Naive thymus-derived CD4-positive, alpha-beta T cell (primary cell): ENCODE results near the gene NCK1. TPM values are rescaled to one million over a fixed set of nuclear protein-coding genes. Genes with fewer than 3 reads are reported as not detected.
"Not testable (repeated sequence)": the region's sequence is repeated elsewhere in the genome, so short reads cannot be mapped to it uniquely, and the experiment has no call there.

Experiments
- ATAC-seq: fragments of 150-1000 bp; cut with Tn5 transposase; 2 replicates; pipeline ENCODE4 v1.10.0; 2021; ENCODE audit warnings: mild to moderate bottlenecking, moderate library complexity
- CTCF ChIA-PET: fragments of 350-600 bp; sonication (Branson Sonifier 250); formaldehyde crosslinking; loops from one replicate; lab custom pipeline; 2021; ENCODE audit warnings: antibody characterized with exemption; lab: Charles Lee
- POLR2A ChIA-PET: fragments of 350-600 bp; sonication (Branson Sonifier 250); formaldehyde crosslinking; loops from one replicate; lab custom pipeline; 2021; ENCODE audit warnings: antibody characterized with exemption, inconsistent platforms; lab: Charles Lee
- DNase-seq, 9 donors: peaks; one replicate each; pipeline versions ENCODE4 v3.0.0 to v3.0.0-alpha.2; 2020 to 2022; ENCODE audit warnings: mixed read lengths in 1 of 9
- H3K27ac ChIP-seq: one replicate; pipeline ENCODE4 v1.7.0; 2013; ENCODE audit warnings: mild to moderate bottlenecking, low read depth, low read length, moderate library complexity
- H3K27me3 ChIP-seq, 2 donors: one replicate each; pipeline ENCODE4 v1.7.0; 2013; ENCODE audit warnings: low read length in 2 of 2, mild to moderate bottlenecking in 2 of 2, moderate library complexity in 2 of 2; ENCODE audit not compliant: control insufficient read depth in 2 of 2, insufficient read depth in 2 of 2
- H3K36me3 ChIP-seq, 3 experiments: 1 replicate in 2 of 3; 2 replicates in 1 of 3; pipeline ENCODE4 v1.7.0; 2013; ENCODE audit warnings: low read length in 3 of 3, mild to moderate bottlenecking in 3 of 3, moderate library complexity in 1 of 3; ENCODE audit not compliant: insufficient read depth in 3 of 3, control insufficient read depth in 2 of 3
- H3K4me1 ChIP-seq, 2 donors: one replicate each; pipeline ENCODE4 v1.7.0; 2013; ENCODE audit warnings: low read length in 2 of 2, mild to moderate bottlenecking in 2 of 2, moderate library complexity in 1 of 2; ENCODE audit not compliant: control insufficient read depth in 2 of 2, insufficient read depth in 2 of 2
- H3K4me3 ChIP-seq: 2 replicates; pipeline ENCODE4 v1.7.0; 2013; ENCODE audit warnings: mild to moderate bottlenecking, low read length
- H3K9me3 ChIP-seq, 3 experiments: 1 replicate in 2 of 3; 2 replicates in 1 of 3; pipeline ENCODE4 v1.7.0; 2013; ENCODE audit warnings: low read length in 3 of 3; ENCODE audit not compliant: control insufficient read depth in 2 of 3
- H3K27ac Mint-ChIP-seq, 9 donors: one replicate each; pipeline ENCODE4 v1.8.0; 2020 to 2022; ENCODE audit warnings: mixed read lengths in 9 of 9, mild to moderate bottlenecking in 8 of 9, moderate library complexity in 5 of 9, inconsistent platforms in 2 of 9
- H3K27me3 Mint-ChIP-seq, 5 donors: one replicate each; pipeline ENCODE4 v1.8.0; 2021 to 2022; ENCODE audit warnings: mixed read lengths in 5 of 5, mild to moderate bottlenecking in 1 of 5
- H3K36me3 Mint-ChIP-seq, 5 donors: one replicate each; pipeline ENCODE4 v1.8.0; 2020 to 2022; ENCODE audit warnings: mixed read lengths in 5 of 5, mild to moderate bottlenecking in 3 of 5, inconsistent platforms in 1 of 5
- H3K4me1 Mint-ChIP-seq, 7 donors: one replicate each; pipeline ENCODE4 v1.8.0; 2020 to 2022; ENCODE audit warnings: mixed read lengths in 7 of 7, mild to moderate bottlenecking in 3 of 7, inconsistent platforms in 1 of 7
- H3K4me3 Mint-ChIP-seq, 10 donors: one replicate each; pipeline ENCODE4 v1.8.0; 2020 to 2022; ENCODE audit warnings: mild to moderate bottlenecking in 10 of 10, mixed read lengths in 10 of 10, moderate library complexity in 6 of 10, inconsistent platforms in 2 of 10
- H3K9me3 Mint-ChIP-seq, 11 donors: one replicate each; pipeline ENCODE4 v1.8.0; 2020 to 2022; ENCODE audit warnings: mixed read lengths in 11 of 11, mild to moderate bottlenecking in 4 of 11, inconsistent platforms in 1 of 11, moderate library complexity in 1 of 11
- intact Hi-C, 2 donors: fragments of 100-400 bp; cut with micrococcal nuclease; formaldehyde crosslinking; loops; one replicate each; pipeline ENCODE4 v1.15.1; 2023
- polyA plus RNA-seq, 2 donors: library from polyadenylated mRNA; unstranded; fragments of 300-500 nt; fragmentation: Illumina TruSeq; gene quantifications; one replicate each; pipeline ENCODE4 v1.2.3, GENCODE V29; 2021
- total RNA-seq, 6 experiments: library from RNA in 5 of 6; stranded (reverse) in 5 of 6; gene quantifications; 1 replicate in 5 of 6; 2 replicates in 1 of 6; pipeline ENCODE4 v1.2.3 and lab custom pipeline; 2021 to 2026

Gene NCK1
- total and polyA plus RNA-seq, 7 experiments from 2014 or later: 39.1 to 59.6 (median 47.3) TPM

- Mint-ChIP-seq H3K4me1 (peaks cover 0 to 8% (median 7%) of the 10 kb centered on the region in 7 donors), H3K36me3 (peaks cover 4 to 16% (median 6%) of the 10 kb centered on the region in 5 donors), H3K27me3 (no peaks in the 10 kb centered on the region), H3K27ac (no peak overlapping the region), H3K9me3 (peaks cover 0 to 12% (median 4%) of the 10 kb centered on the region in 11 donors), H3K4me3 (no peak overlapping the region)
- DNase-seq: no peak
- Histone ChIP-seq H3K27ac (no peak overlapping the region), H3K36me3 (no peaks in the 10 kb centered on the region), H3K9me3 (no peaks in the 10 kb centered on the region), H3K4me1 (no peaks in the 10 kb centered on the region), H3K4me3 (no peak overlapping the region), H3K27me3 (no peaks in the 10 kb centered on the region)
- intact Hi-C loops: no loop called here
- no peak for ATAC-seq
- ChIA-PET CTCF (no interaction called here), POLR2A (no interaction called here)
Measured at GRCh38 chr3:136979684-136980083, 117.7 kb downstream of the NCK1 start.

GRCh38 chr3:136982033-136982432 lies 120.0 kb downstream of the NCK1 start:
- Histone ChIP-seq H3K27ac (no peak overlapping the region), H3K4me1 (no peaks in the 10 kb centered on the region), H3K4me3 (no peak overlapping the region), H3K36me3 (no peaks in the 10 kb centered on the region), H3K9me3 (no peaks in the 10 kb centered on the region), H3K27me3 (no peaks in the 10 kb centered on the region)
- Mint-ChIP-seq H3K27ac (no peak overlapping the region), H3K4me1 (peaks cover 3 to 17% (median 10%) of the 10 kb centered on the region in 7 donors), H3K27me3 (no peaks in the 10 kb centered on the region), H3K4me3 (no peak overlapping the region), H3K36me3 (peaks cover 0 to 9% (median 4%) of the 10 kb centered on the region in 5 donors), H3K9me3 (peaks cover 0 to under 1% (median 0%) of the 10 kb centered on the region in 11 donors)
- DNase-seq (no peak), ATAC-seq (no peak)
- ChIA-PET CTCF (interaction anchor here (1.1 kb wide), 1 partner anchor 230 kb away, joined by 3 read pairs; the partner anchor contains the start of gene STAG1), POLR2A (no interaction called here)
- intact Hi-C loops: no loop called here

- intact Hi-C loops: no loop called here
- CTCF ChIA-PET: no interaction called here
Measured at GRCh38 chr3:136982520-136983138, 120.6 kb downstream of the NCK1 start.

GRCh38 chr3:136984837-136985236 lies 122.8 kb downstream of the NCK1 start:
- peaks cover 3 to 17% (median 10%) of the 10 kb centered on the region in 7 donors for H3K4me1 Mint-ChIP-seq
- no peaks in the 10 kb centered on the region for H3K9me3 Mint-ChIP-seq
- ChIA-PET POLR2A (no interaction called here), CTCF (interaction anchor here (0.6 kb wide), 1 partner anchor 633 kb away, joined by 3 read pairs; no protein-coding TSS in a partner anchor)
- Histone ChIP-seq H3K27ac (no peak overlapping the region), H3K4me3 (no peak overlapping the region), H3K27me3 (no peaks in the 10 kb centered on the region), H3K4me1 (no peaks in the 10 kb centered on the region), H3K9me3 (no peaks in the 10 kb centered on the region), H3K36me3 (no peaks in the 10 kb centered on the region)
- H3K4me3 Mint-ChIP-seq: peak overlapping the region in 1 of 10 donors; percentile 20
- H3K27ac Mint-ChIP-seq: peak overlapping the region in 4 of 9 donors; percentile 18 to 67 (median 29)
- ATAC-seq: no peak
- intact Hi-C loops: no loop called here
- H3K36me3 Mint-ChIP-seq: peaks cover 0 to 9% (median 4%) of the 10 kb centered on the region in 5 donors
- no peak for DNase-seq
- no peaks in the 10 kb centered on the region for H3K27me3 Mint-ChIP-seq

More at GRCh38 chr3:136982520-136983138, 120.6 kb downstream of the NCK1 start:
- H3K27me3 Mint-ChIP-seq: no peaks in the 10 kb centered on the region
- Histone ChIP-seq H3K27me3 (no peaks in the 10 kb centered on the region), H3K9me3 (no peaks in the 10 kb centered on the region), H3K4me3 (no peak overlapping the region), H3K36me3 (no peaks in the 10 kb centered on the region), H3K27ac (no peak overlapping the region), H3K4me1 (no peaks in the 10 kb centered on the region)
- peaks cover 0 to 9% (median 4%) of the 10 kb centered on the region in 5 donors for H3K36me3 Mint-ChIP-seq
- peaks cover 3 to 17% (median 10%) of the 10 kb centered on the region in 7 donors for H3K4me1 Mint-ChIP-seq
- DNase-seq: no peak
- ATAC-seq: no peak
- POLR2A ChIA-PET: no interaction called here
- no peak overlapping the region for H3K4me3 Mint-ChIP-seq
- no peak overlapping the region for H3K27ac Mint-ChIP-seq
- no peaks in the 10 kb centered on the region for H3K9me3 Mint-ChIP-seq

GRCh38 chr3:136987398-136987980 lies 125.5 kb downstream of the NCK1 start:
- H3K36me3 Mint-ChIP-seq, POLR2A ChIA-PET, H3K4me3 Mint-ChIP-seq, H3K9me3 Mint-ChIP-seq, H3K4me3 ChIP-seq, H3K27me3 Mint-ChIP-seq, H3K4me1 ChIP-seq, DNase-seq, intact Hi-C loops, CTCF ChIA-PET, ATAC-seq, H3K9me3 ChIP-seq, H3K36me3 ChIP-seq, H3K27ac Mint-ChIP-seq, H3K27ac ChIP-seq, H3K27me3 ChIP-seq: not testable (repeated sequence)
- H3K4me1 Mint-ChIP-seq: peaks cover 3 to 17% (median 10%) of the 10 kb centered on the region in 7 donors

GRCh38 chr3:136988651-136989050 lies 126.6 kb downstream of the NCK1 start:
- Mint-ChIP-seq H3K27me3 (no peaks in the 10 kb centered on the region), H3K4me1 (peaks cover 3 to 17% (median 10%) of the 10 kb centered on the region in 7 donors), H3K9me3 (no peaks in the 10 kb centered on the region), H3K4me3 (no peak overlapping the region), H3K36me3 (peaks cover 0 to 3% (median 0%) of the 10 kb centered on the region in 5 donors), H3K27ac (peak overlapping the region in 1 of 9 donors; percentile 14)
- DNase-seq (no peak), ATAC-seq (no peak)
- no peaks in the 10 kb centered on the region for H3K4me1 ChIP-seq
- CTCF ChIA-PET: no interaction called here
- no peaks in the 10 kb centered on the region for H3K36me3 ChIP-seq
- H3K27me3 ChIP-seq: no peaks in the 10 kb centered on the region
- no peak overlapping the region for H3K27ac ChIP-seq
- H3K9me3 ChIP-seq: no peaks in the 10 kb centered on the region
- H3K4me3 ChIP-seq: no peak overlapping the region
- intact Hi-C loops: no loop called here
- POLR2A ChIA-PET: no interaction called here
